Mesothelial cell of epicardium (in vitro differentiated cells): Measurements from ENCODE around the gene PEX5. TPM values are rescaled to one million over a fixed set of nuclear protein-coding genes. Genes with fewer than 3 reads are reported as not detected.

Experiments used
- DNase-seq, 2 experiments: peaks; one replicate each; pipeline ENCODE4 v3.0.0; 2021; ENCODE audit warnings: low spot score in 2 of 2; ENCODE audit not compliant: unreplicated experiment in 2 of 2
- H3K27ac Mint-ChIP-seq: 2 replicates; pipeline ENCODE4 v1.8.0; 2021; ENCODE audit warnings: mixed read lengths
- H3K27me3 Mint-ChIP-seq: 2 replicates; pipeline ENCODE4 v1.8.0; 2021; ENCODE audit warnings: low read depth, mixed read lengths
- H3K36me3 Mint-ChIP-seq: 2 replicates; pipeline ENCODE4 v1.8.0; 2021; ENCODE audit warnings: mixed read lengths
- H3K4me1 Mint-ChIP-seq: 2 replicates; pipeline ENCODE4 v1.8.0; 2021; ENCODE audit warnings: mixed read lengths
- H3K4me3 Mint-ChIP-seq: 2 replicates; pipeline ENCODE4 v1.8.0; 2021; ENCODE audit warnings: mild to moderate bottlenecking, moderate library complexity, mixed read lengths
- H3K9me3 Mint-ChIP-seq: 2 replicates; pipeline ENCODE4 v1.8.0; 2021; ENCODE audit warnings: mixed read lengths
- total RNA-seq: library from RNA; stranded (reverse); gene quantifications from 3 replicates; pipeline ENCODE4 v1.2.1, GENCODE V29; 2021
- TF ChIP-seq, protein P1 (sequence below): fragments of 200-600 bp; sonication (generic); IDR thresholded peaks from one replicate; pipeline ENCODE4 v1.5.0; 2021; ENCODE audit warnings: antibody characterized with exemption; ENCODE audit not compliant: unreplicated experiment

Gene PEX5
- total RNA-seq, 1 donor from 2014 or later = 50.4 TPM

DNA sequence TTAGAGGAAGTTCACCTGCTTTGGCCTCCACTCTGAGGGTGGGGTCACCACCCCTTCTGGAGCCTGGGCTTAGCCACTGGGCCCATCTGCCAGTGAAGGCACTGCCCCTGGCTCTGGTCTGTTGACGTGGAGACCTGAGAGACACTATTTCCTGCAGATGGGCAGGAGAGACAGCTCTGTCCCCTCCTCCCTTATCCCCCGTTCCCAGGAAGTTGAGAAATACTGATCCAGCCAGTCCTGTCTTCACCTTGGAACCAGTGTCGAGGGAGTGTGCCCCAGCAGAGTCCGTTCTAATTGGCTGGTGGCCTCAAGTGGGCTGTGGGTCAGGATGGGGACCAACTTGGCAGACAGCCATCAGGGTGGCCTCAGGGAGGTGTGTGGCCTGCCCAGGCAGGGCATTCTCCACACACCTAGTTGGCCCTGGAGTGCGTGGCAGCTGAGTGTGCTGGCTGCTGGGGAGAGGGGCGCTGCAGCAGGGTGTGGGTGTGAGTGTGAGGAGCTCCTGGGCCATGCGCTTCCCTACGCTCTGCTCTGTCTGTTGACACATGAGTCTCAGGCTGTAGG, 33.9 kb upstream of the PEX5 start:
- H3K27ac Mint-ChIP-seq = peak overlapping the region; percentile 29
- peaks cover 24% of the 10 kb centered on the region for H3K4me1 Mint-ChIP-seq
- no peaks in the 10 kb centered on the region for H3K9me3 Mint-ChIP-seq
- H3K27me3 Mint-ChIP-seq = no peaks in the 10 kb centered on the region
- no peak for DNase-seq
- H3K4me3 Mint-ChIP-seq = no peak overlapping the region
- H3K36me3 Mint-ChIP-seq = peaks cover 8% of the 10 kb centered on the region
- TF ChIP-seq, protein P1, sequence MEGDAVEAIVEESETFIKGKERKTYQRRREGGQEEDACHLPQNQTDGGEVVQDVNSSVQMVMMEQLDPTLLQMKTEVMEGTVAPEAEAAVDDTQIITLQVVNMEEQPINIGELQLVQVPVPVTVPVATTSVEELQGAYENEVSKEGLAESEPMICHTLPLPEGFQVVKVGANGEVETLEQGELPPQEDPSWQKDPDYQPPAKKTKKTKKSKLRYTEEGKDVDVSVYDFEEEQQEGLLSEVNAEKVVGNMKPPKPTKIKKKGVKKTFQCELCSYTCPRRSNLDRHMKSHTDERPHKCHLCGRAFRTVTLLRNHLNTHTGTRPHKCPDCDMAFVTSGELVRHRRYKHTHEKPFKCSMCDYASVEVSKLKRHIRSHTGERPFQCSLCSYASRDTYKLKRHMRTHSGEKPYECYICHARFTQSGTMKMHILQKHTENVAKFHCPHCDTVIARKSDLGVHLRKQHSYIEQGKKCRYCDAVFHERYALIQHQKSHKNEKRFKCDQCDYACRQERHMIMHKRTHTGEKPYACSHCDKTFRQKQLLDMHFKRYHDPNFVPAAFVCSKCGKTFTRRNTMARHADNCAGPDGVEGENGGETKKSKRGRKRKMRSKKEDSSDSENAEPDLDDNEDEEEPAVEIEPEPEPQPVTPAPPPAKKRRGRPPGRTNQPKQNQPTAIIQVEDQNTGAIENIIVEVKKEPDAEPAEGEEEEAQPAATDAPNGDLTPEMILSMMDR = no peak

DNA sequence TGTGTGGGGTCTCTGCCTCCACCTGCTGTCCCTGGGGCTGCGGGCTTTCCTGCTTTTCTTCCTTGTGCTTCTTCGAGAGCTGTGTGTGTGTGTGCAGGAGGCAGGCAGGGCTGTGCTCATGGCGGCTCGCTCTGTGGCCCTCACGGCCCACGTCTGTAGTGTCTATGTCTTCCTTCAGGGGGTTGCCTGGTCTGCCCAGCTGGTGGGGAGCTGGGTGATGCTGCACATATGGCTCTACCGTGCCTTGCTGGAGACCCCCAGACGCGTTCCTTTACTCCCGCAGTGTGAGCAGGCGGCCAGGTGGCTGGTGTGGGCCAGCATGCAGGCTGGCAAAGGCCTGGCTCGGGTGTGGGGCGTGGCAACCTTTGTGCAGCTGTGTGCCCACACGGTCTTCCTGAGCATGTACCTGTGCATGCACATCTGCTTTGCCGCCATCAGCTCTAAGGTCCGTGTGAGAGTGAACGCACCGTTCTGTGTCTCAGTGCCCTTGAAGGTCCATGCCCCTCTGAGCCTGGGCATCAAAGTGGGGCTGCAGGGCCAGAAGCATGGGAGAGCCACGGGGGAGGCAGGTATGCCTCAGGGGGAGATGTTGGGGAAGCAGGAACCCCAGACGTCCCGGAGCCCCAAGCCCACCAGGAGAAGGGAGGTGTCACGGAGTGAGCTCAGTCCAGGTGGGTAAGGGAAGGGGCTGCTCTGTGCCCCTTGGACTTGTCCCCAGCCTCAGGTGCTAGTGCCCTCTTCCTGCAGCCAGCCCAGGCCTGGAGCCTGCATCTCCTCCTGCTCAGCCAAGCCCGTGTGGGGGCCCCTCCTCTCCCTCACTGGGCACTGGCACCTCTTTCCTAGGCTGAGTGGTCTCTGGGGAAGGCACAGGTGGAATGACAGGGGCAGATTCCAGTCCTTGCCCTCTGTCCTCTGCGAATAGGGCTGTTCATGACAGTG, 33.0 kb upstream of the PEX5 start:
- Mint-ChIP-seq H3K27ac (no peak overlapping the region), H3K4me3 (no peak overlapping the region), H3K9me3 (no peaks in the 10 kb centered on the region), H3K4me1 (peaks cover 24% of the 10 kb centered on the region), H3K27me3 (peaks cover 2% of the 10 kb centered on the region), H3K36me3 (peaks cover 6% of the 10 kb centered on the region)
- no peak for DNase-seq
- TF ChIP-seq, protein P1 = no peak

DNA sequence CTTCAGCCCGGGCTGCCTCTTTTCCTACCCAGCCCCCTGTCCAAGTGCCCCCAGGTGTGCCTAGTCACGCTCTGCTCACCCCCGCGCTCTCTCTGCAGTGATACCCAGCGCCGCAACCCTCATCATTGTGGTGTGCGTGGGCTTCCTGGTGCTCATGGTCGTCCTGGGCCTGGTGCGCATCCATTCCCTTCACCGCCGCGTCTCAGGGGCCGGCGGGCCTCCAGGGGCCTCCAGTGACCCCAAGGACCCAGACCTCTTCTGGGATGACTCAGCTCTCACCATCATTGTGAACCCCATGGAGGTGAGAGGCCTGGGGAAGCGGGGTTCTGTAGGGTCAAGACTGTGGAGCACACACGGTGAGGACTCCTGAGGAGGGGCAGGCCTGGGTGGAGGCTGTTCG, 32.1 kb upstream of the PEX5 start:
- H3K4me1 Mint-ChIP-seq = peaks cover 24% of the 10 kb centered on the region
- H3K9me3 Mint-ChIP-seq = no peaks in the 10 kb centered on the region
- DNase-seq = no peak
- peaks cover 6% of the 10 kb centered on the region for H3K36me3 Mint-ChIP-seq
- H3K4me3 Mint-ChIP-seq = no peak overlapping the region
- H3K27ac Mint-ChIP-seq = no peak overlapping the region
- peaks cover 9% of the 10 kb centered on the region for H3K27me3 Mint-ChIP-seq
- TF ChIP-seq, protein P1 = no peak

DNA sequence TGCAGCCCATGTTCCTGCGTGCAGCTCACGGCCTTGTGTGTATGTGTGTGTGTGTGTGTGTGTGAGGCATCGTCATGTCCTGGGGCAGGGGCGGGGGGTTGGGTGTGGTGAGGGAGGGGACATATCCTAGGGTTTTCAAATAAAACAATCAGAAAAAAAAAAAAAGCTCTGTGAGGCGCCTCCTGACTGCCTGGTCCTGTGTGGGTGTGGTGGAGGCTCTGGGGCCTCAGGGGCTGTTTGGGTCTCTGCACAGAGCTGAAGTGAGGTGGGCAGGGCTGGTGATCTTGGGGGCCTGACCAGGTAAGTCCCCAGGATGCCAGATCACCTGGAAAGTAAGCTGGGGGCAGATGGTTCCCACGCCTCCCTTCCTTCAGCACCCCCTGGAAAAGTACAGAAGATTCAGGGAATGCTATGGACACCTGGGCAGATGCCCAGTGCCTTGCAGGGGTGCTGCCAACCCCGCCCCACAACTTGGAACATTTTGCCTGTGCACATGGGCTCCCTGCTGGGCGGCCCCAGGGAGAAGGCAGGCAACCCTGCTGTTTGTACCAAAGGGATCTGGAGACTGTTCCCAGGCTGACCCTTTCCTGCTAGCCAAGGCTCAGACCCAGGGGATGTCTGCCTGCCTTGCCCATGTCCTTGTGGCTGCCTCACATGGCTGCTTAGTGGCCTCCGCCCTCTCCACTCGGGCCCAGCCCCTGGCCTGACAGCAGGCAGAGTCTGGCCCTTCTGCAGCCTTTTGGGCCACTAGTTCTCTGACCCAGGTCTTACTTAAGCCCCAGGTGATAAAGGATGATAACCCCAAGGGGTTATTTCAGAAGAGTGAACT, 30.5 kb upstream of the PEX5 start:
- Mint-ChIP-seq H3K9me3 (no peaks in the 10 kb centered on the region), H3K36me3 (peaks cover 3% of the 10 kb centered on the region), H3K27me3 (peaks cover 25% of the 10 kb centered on the region), H3K27ac (no peak overlapping the region), H3K4me1 (peaks cover 21% of the 10 kb centered on the region), H3K4me3 (no peak overlapping the region)
- TF ChIP-seq, protein P1 = no peak
- no peak for DNase-seq

DNA sequence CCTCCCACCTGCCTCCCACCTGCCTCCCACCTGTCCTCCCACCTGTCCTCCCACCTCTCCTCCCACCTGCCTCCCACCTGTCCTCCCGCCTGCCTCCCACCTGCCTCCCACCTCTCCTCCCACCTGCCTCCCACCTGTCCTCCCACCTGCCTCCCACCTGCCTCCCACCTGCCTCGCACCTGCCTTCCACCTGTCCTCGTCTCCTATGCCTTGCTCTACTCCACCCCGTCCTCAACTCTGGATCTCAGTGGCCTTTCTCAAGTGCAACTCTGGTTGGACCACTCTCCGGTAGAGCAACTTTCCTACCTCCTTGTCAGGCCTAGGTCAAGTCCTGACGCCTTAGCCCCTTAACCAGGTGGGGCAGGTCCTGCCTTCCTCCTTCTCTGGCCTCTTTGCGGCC, 29.3 kb upstream of the PEX5 start:
- TF ChIP-seq, protein P1 = no peak
- peaks cover 13% of the 10 kb centered on the region for H3K4me1 Mint-ChIP-seq
- H3K27me3 Mint-ChIP-seq = peaks cover 29% of the 10 kb centered on the region
- H3K4me3 Mint-ChIP-seq = no peak overlapping the region
- no peaks in the 10 kb centered on the region for H3K36me3 Mint-ChIP-seq
- H3K9me3 Mint-ChIP-seq = peaks cover 4% of the 10 kb centered on the region
- H3K27ac Mint-ChIP-seq = no peak overlapping the region
- DNase-seq = no peak
